ENCODE data around the gene KRCC1.

DNA sequence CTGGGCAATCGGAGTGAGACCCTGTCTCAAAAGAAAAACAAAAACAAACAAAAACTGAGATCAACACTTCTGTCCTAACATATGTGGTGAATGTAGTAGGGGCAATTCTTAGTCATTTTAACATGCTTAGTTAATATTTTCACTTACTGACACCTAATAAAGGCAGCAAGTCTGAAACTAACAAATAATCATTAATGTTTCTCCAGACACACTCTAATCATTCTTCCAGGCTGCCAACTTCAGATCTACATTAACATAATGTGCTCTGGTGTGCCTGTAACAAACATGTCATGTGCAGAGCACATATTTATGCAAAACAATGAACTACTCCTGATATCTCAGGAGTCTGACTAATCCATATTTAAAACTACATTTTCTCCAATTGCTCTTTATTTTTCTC, 6.0 kb downstream of the KRCC1 start:
- TF ChIP-seq GATA2 (IDR thresholded peaks at IDR 0.05; ENCODE audit: low read depth, low read length) (no peak), GATA3 (IDR thresholded peaks at IDR 0.05; ENCODE audit: low read depth, low read length) (no peak)
